SK-N-SH treated with all-trans-retinoic acid at 6 μM for 48 hours (cell line): ENCODE measurements around the gene TBCD.

Source experiments
- ESRRG ChIP-seq: fragments of 250-450 bp; sonication (Bioruptor Pico); IDR thresholded peaks from 2 replicates; pipeline ENCODE4 v1.6.1; 2021; ENCODE audit warnings: mild to moderate bottlenecking
- GLIS3 ChIP-seq: fragments of 250-450 bp; sonication (Bioruptor Pico); IDR thresholded peaks from 2 replicates; pipeline ENCODE4 v1.5.0; 2020; ENCODE audit warnings: mild to moderate bottlenecking, moderate library complexity
- PPARA ChIP-seq: fragments of 250-450 bp; sonication (Bioruptor Pico); IDR thresholded peaks from 2 replicates; pipeline ENCODE4 v1.5.0; 2020; ENCODE audit warnings: mild to moderate bottlenecking, borderline replicate concordance
- SNAI2 ChIP-seq: fragments of 250-450 bp; sonication (Bioruptor Pico); IDR thresholded peaks from 2 replicates; pipeline ENCODE4 v1.5.0; 2020; ENCODE audit warnings: mild to moderate bottlenecking, moderate library complexity
- ZFP30 ChIP-seq: fragments of 450-650 bp; formaldehyde crosslinking; IDR thresholded peaks from 2 replicates; pipeline ENCODE4 v1.5.0; 2022; ENCODE audit warnings: mild to moderate bottlenecking, moderate library complexity
- ZNF565 ChIP-seq: fragments of 450-650 bp; formaldehyde crosslinking; conservative IDR thresholded peaks from 2 replicates; pipeline ENCODE4 v1.5.0; 2020; ENCODE audit warnings: low read depth, mild to moderate bottlenecking, moderate library complexity
- ZNF70 ChIP-seq: fragments of 450-650 bp; formaldehyde crosslinking; IDR thresholded peaks from 2 replicates; pipeline ENCODE4 v1.5.0; 2020; ENCODE audit warnings: mild to moderate bottlenecking, moderate library complexity

DNA sequence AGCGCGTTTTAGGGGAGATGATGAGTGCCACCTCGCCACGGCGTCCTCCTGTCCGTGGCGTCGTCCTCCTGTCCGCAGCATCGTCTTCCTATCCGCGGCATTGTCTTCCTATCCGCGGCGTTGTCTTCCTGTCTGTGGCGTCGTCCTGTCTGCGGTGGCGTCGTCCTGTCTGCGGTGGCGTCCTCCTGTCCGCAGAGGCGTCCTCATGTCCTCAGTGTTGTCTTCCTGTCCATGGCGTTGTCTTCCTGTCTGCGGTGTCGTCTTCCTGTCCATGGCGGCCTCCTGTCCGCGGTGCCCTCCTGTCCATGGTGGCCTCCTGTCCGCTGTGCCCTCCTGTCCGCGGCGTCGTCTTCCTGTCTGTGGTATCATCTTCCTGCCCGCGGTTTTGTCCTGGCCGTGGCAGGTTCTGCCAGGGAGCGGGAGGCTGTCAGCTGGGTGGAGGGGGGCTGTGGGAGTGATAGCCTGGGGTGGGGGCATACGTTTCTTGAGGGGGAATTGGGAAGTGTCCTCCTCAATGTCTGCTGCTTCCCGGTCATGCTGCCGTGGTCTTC, 30.9 kb downstream of the TBCD start:
- TF ChIP-seq ZFP30 (CRISPR knock-in tag) = no peak
- no peak for TF ChIP-seq PPARA (CRISPR knock-in tag)
- TF ChIP-seq ESRRG (CRISPR knock-in tag) = no peak
- no peak for TF ChIP-seq GLIS3 (CRISPR knock-in tag)
- no peak for TF ChIP-seq SNAI2
- no peak for TF ChIP-seq ZNF70
- no peak for TF ChIP-seq ZNF565
